Measurements from ENCODE around the gene PCBP3. TPM values are rescaled to one million over a fixed set of nuclear protein-coding genes. Genes with fewer than 3 reads are reported as not detected.

PCBP3 gene
- total and polyA plus RNA-seq, 2 of the 8 experiments (the other 6 are each of a cell fraction or from before 2014, with no cell fraction given) = 3.5 to 6.3 TPM

GRCh38 chr21:45740088-45740440, 96.5 kb downstream of the PCBP3 start:
- no peak overlapping the region for H2BK12ac ChIP-seq (ENCODE audit: low read depth, low read length)
- H4K8ac ChIP-seq (ENCODE audit: extremely low read depth, insufficient read depth, low read length) = no peak overlapping the region
- ChIA-PET POLR2A (ENCODE audit: partially characterized antibody) (no interaction called here), CTCF (ENCODE audit: partially characterized antibody) (interaction anchor here (0.7 to 1.4 kb wide), 6 partner anchors 9 to 107 kb away, joined by 3 to 7 read pairs (median 4); no protein-coding TSS in a partner anchor)
- no peaks in the 10 kb centered on the region; a peak in 1 of 7 replicates for H3K27me3 ChIP-seq (replicated peaks in 1 of 4; ENCODE audit: control insufficient read depth in 3 of 4, extremely low read depth in 1 of 4, insufficient read depth in 3 of 4, low read length in 3 of 4)
- peaks cover 4% of the 10 kb centered on the region; the same call in 1 of the 2 replicates for H3K23me2 ChIP-seq (ENCODE audit: low read depth, low read length)
- no peak overlapping the region for H3K23ac ChIP-seq (ENCODE audit: insufficient read length)
- no peak overlapping the region for H3K27ac ChIP-seq (ENCODE audit: low read depth, low read length)
- no peak overlapping the region for H3K18ac ChIP-seq (ENCODE audit: extremely low read depth, low read length)
- no peak overlapping the region for H2BK5ac ChIP-seq (ENCODE audit: low read depth, low read length)
- no peak overlapping the region for H2AFZ ChIP-seq (ENCODE audit: low read length)
- DNase-seq (ENCODE audit: low read depth in 1 of 2, low spot score in 2 of 2) (peak in 1 of 2 experiments; percentile 41), FAIRE-seq (no peak)
- H3K56ac ChIP-seq (replicated peaks; ENCODE audit: insufficient read length, low read depth, low read length) = no peak overlapping the region
- WGBS, 2 experiments (ENCODE audit: extremely low coverage in 1 of 2, insufficient coverage in 1 of 2, insufficient read length in 1 of 2, insufficient replicate concordance in 2 of 2, low coverage in 1 of 2, low lambda C conversion rate in 2 of 2, missing lambda C conversion rate in 1 of 2) = 90% methylated on average over 9 of the region's 9 CpGs; no CpG with 5 or more reads in 1 of the 2 experiments
- no peak overlapping the region for H2BK120ac ChIP-seq (replicated peaks; ENCODE audit: low read depth, low read length)
- no peak overlapping the region for H3K4ac ChIP-seq (replicated peaks; ENCODE audit: insufficient read length, low read depth, low read length)
- H3K14ac ChIP-seq (ENCODE audit: insufficient read length) = no peak overlapping the region
- H3K4me1 ChIP-seq (replicated peaks in 1 of 4; ENCODE audit: control insufficient read depth in 3 of 4, insufficient read depth in 4 of 4, low read length in 3 of 4) = no peaks in the 10 kb centered on the region; a peak in 1 of 7 replicates
- H3K9ac ChIP-seq (replicated peaks in 1 of 4; ENCODE audit: extremely low read depth in 1 of 4, low read depth in 3 of 4, low read length in 3 of 4) = no peak overlapping the region
- H4K91ac ChIP-seq (replicated peaks; ENCODE audit: insufficient read length, low read length) = no peak overlapping the region
- H3K9me3 ChIP-seq (ENCODE audit: insufficient read depth in 2 of 2, low read depth in 1 of 2, low read length in 1 of 2) = no peaks in the 10 kb centered on the region
- H4K20me1 ChIP-seq (replicated peaks in 1 of 2; ENCODE audit: control insufficient read depth in 1 of 2, insufficient read depth in 2 of 2, low read length in 2 of 2) = peaks cover 0 to 4% of the 10 kb centered on the region in 2 experiments
- no peak overlapping the region for H4K5ac ChIP-seq (ENCODE audit: insufficient read length, low read depth, low read length)
- H3K4me2 ChIP-seq (ENCODE audit: insufficient read depth in 1 of 2, low read depth in 2 of 2, low read length in 2 of 2) = no peak overlapping the region
- H3K79me1 ChIP-seq (ENCODE audit: low read depth, low read length) = no peaks in the 10 kb centered on the region
- no peaks in the 10 kb centered on the region for H3K36me3 ChIP-seq (ENCODE audit: control insufficient read depth in 2 of 4, insufficient read depth in 4 of 4, low read length in 3 of 4)
- H2BK15ac ChIP-seq (ENCODE audit: low read length) = no peak overlapping the region
- no peak overlapping the region for H2BK20ac ChIP-seq (ENCODE audit: low read length)
- no peak overlapping the region for H3K4me3 ChIP-seq (ENCODE audit: extremely low read depth in 1 of 4, insufficient read depth in 2 of 4, low read depth in 3 of 4, low read length in 4 of 4)
- H3K79me2 ChIP-seq (ENCODE audit: control insufficient read depth in 1 of 2, insufficient read depth in 2 of 2, low read length in 2 of 2) = no peaks in the 10 kb centered on the region
- H2AK5ac ChIP-seq (ENCODE audit: low read depth, low read length) = no peak overlapping the region; the same call in 1 of the 2 replicates
- TF ChIP-seq NANOG (IDR thresholded peaks at IDR 0.05; ENCODE audit: insufficient read depth, low read depth, low read length, poor library complexity, severe bottlenecking) (no peak), CHD1 (IDR thresholded peaks at IDR 0.05; ENCODE audit: low read depth, low read length) (no peak), TAF1 (IDR thresholded peaks at IDR 0.05; ENCODE audit: low read depth, low read length) (no peak), POU5F1 (IDR thresholded peaks at IDR 0.05; ENCODE audit: low read depth, low read length) (no peak), RBBP5 (IDR thresholded peaks at IDR 0.05; ENCODE audit: borderline replicate concordance, low read depth, low read length) (no peak), SUZ12 (IDR thresholded peaks at IDR 0.05; ENCODE audit: low read length) (no peak), KDM5A (IDR thresholded peaks at IDR 0.05; ENCODE audit: low read length) (no peak), BACH1 (IDR thresholded peaks at IDR 0.05; ENCODE audit: low read length) (no peak), SIRT6 (IDR thresholded peaks at IDR 0.05; ENCODE audit: low read length) (no peak), EZH2 (IDR thresholded peaks at IDR 0.05; ENCODE audit: low read depth, low read length, severe bottlenecking) (no peak), CREB1 (IDR thresholded peaks at IDR 0.05) (no peak), NRF1 (IDR thresholded peaks at IDR 0.05; ENCODE audit: low read depth, low read length) (no peak), HDAC6 (IDR thresholded peaks at IDR 0.05; ENCODE audit: low read depth, low read length) (no peak), CEBPB (IDR thresholded peaks at IDR 0.05; ENCODE audit: low read depth, low read length) (no peak), POLR2AphosphoS5 (IDR thresholded peaks at IDR 0.05; ENCODE audit: low read depth, low read length) (no peak), SRF (IDR thresholded peaks at IDR 0.05; ENCODE audit: low read depth, low read length) (no peak), KDM1A (IDR thresholded peaks at IDR 0.05; ENCODE audit: borderline replicate concordance, low read length) (no peak)
